ENCODE measurements around the gene SELENON. TPM values are rescaled to one million over a fixed set of nuclear protein-coding genes. Genes with fewer than 3 reads are reported as not detected.

The SELENON gene
- total and polyA plus RNA-seq, 2 of the 13 experiments (the other 11 are each of a cell fraction or from before 2014, with no cell fraction given): 3.8 to 8.0 TPM

DNA sequence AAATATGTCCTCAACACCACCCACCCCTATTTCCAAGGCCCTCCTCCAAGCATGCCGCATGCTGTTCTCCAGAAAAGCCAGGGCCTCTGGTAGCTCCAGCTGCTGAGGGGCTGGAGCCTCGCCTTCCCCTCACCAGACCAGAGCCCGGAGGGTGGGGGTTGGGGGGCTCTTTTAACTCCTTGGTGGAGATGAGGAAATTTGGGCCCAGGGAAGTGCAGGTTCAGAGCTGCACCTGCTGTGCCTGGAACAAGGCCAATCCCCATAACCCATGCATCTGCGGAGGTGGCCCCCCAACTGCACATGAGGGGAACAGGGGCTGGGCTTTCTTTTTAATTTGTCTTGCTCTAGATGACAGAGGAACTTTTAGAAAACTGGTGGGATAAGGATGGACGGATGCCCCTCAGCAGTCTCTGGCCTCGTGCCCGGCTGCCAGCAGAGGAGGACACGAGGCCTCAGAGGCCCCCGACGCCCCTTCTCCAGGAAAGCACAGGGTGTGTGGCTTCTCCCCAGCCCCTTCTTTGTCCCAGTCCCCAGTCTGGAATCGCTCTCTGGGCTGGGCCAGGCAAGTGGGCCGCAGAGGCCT is 550 bp upstream of the SELENON start:
- BruUV-seq (replicated peaks): no TSS peak
- CTCF ChIA-PET (ENCODE audit: low intra/inter-chr PET ratio, low total read pairs): no interaction called here
- in situ Hi-C loops (cut with HindIII; ENCODE audit: extremely low pct_ligation_motif_present, low pct_unique_long_range_greater_than_20kb): loop anchor here (5.0 kb wide), 1 partner anchor 42 kb away; no protein-coding TSS in a partner anchor
- TF ChIP-seq, protein P1, sequence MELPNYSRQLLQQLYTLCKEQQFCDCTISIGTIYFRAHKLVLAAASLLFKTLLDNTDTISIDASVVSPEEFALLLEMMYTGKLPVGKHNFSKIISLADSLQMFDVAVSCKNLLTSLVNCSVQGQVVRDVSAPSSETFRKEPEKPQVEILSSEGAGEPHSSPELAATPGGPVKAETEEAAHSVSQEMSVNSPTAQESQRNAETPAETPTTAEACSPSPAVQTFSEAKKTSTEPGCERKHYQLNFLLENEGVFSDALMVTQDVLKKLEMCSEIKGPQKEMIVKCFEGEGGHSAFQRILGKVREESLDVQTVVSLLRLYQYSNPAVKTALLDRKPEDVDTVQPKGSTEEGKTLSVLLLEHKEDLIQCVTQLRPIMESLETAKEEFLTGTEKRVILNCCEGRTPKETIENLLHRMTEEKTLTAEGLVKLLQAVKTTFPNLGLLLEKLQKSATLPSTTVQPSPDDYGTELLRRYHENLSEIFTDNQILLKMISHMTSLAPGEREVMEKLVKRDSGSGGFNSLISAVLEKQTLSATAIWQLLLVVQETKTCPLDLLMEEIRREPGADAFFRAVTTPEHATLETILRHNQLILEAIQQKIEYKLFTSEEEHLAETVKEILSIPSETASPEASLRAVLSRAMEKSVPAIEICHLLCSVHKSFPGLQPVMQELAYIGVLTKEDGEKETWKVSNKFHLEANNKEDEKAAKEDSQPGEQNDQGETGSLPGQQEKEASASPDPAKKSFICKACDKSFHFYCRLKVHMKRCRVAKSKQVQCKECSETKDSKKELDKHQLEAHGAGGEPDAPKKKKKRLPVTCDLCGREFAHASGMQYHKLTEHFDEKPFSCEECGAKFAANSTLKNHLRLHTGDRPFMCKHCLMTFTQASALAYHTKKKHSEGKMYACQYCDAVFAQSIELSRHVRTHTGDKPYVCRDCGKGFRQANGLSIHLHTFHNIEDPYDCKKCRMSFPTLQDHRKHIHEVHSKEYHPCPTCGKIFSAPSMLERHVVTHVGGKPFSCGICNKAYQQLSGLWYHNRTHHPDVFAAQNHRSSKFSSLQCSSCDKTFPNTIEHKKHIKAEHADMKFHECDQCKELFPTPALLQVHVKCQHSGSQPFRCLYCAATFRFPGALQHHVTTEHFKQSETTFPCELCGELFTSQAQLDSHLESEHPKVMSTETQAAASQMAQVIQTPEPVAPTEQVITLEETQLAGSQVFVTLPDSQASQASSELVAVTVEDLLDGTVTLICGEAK (IDR thresholded peaks at IDR 0.05): no peak
- TF ChIP-seq, protein P1 (CRISPR knock-in tag; IDR thresholded peaks at IDR 0.05): no peak
- TF ChIP-seq HMGA1 (CRISPR knock-in tag; conservative IDR thresholded peaks at IDR 0.05) (no peak), ZKSCAN1 (IDR thresholded peaks at IDR 0.05; ENCODE audit: low read length) (no peak), NFIB (CRISPR knock-in tag; IDR thresholded peaks at IDR 0.05; ENCODE audit: borderline replicate concordance) (no peak)
- TF ChIP-seq, protein P2, sequence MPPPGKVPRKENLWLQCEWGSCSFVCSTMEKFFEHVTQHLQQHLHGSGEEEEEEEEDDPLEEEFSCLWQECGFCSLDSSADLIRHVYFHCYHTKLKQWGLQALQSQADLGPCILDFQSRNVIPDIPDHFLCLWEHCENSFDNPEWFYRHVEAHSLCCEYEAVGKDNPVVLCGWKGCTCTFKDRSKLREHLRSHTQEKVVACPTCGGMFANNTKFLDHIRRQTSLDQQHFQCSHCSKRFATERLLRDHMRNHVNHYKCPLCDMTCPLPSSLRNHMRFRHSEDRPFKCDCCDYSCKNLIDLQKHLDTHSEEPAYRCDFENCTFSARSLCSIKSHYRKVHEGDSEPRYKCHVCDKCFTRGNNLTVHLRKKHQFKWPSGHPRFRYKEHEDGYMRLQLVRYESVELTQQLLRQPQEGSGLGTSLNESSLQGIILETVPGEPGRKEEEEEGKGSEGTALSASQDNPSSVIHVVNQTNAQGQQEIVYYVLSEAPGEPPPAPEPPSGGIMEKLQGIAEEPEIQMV (CRISPR knock-in tag; IDR thresholded peaks at IDR 0.05; ENCODE audit: low read depth): no peak
- TF ChIP-seq, protein P3, sequence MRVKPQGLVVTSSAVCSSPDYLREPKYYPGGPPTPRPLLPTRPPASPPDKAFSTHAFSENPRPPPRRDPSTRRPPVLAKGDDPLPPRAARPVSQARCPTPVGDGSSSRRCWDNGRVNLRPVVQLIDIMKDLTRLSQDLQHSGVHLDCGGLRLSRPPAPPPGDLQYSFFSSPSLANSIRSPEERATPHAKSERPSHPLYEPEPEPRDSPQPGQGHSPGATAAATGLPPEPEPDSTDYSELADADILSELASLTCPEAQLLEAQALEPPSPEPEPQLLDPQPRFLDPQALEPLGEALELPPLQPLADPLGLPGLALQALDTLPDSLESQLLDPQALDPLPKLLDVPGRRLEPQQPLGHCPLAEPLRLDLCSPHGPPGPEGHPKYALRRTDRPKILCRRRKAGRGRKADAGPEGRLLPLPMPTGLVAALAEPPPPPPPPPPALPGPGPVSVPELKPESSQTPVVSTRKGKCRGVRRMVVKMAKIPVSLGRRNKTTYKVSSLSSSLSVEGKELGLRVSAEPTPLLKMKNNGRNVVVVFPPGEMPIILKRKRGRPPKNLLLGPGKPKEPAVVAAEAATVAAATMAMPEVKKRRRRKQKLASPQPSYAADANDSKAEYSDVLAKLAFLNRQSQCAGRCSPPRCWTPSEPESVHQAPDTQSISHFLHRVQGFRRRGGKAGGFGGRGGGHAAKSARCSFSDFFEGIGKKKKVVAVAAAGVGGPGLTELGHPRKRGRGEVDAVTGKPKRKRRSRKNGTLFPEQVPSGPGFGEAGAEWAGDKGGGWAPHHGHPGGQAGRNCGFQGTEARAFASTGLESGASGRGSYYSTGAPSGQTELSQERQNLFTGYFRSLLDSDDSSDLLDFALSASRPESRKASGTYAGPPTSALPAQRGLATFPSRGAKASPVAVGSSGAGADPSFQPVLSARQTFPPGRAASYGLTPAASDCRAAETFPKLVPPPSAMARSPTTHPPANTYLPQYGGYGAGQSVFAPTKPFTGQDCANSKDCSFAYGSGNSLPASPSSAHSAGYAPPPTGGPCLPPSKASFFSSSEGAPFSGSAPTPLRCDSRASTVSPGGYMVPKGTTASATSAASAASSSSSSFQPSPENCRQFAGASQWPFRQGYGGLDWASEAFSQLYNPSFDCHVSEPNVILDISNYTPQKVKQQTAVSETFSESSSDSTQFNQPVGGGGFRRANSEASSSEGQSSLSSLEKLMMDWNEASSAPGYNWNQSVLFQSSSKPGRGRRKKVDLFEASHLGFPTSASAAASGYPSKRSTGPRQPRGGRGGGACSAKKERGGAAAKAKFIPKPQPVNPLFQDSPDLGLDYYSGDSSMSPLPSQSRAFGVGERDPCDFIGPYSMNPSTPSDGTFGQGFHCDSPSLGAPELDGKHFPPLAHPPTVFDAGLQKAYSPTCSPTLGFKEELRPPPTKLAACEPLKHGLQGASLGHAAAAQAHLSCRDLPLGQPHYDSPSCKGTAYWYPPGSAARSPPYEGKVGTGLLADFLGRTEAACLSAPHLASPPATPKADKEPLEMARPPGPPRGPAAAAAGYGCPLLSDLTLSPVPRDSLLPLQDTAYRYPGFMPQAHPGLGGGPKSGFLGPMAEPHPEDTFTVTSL (CRISPR knock-in tag; IDR thresholded peaks at IDR 0.05; ENCODE audit: borderline replicate concordance): no peak

More for the DNA sequence above, 550 bp upstream of the SELENON start:
- WGBS (ENCODE audit: low lambda C conversion rate): 22% methylated on average over 6 of the region's 12 CpGs
- H3K4me1 ChIP-seq (ENCODE audit: insufficient read depth, low read length): peaks cover 26% of the 10 kb centered on the region
- H3K79me2 ChIP-seq (ENCODE audit: insufficient read depth, low read length): no peaks in the 10 kb centered on the region
- peak overlapping the region; percentile 56; the same call in 1 of the 2 replicates for H3K9ac ChIP-seq (ENCODE audit: insufficient read depth, low read depth, low read length)
- H3K9me3 ChIP-seq (ENCODE audit: low read length): no peaks in the 10 kb centered on the region
- no peak overlapping the region for H2AFZ ChIP-seq (ENCODE audit: low read length)
- intact Hi-C loops (cut with micrococcal nuclease; ENCODE audit: unreplicated experiment): loop anchor here (5.0 kb wide), 2 partner anchors 42 to 182 kb away; partner anchors contain the start of gene MAN1C1
- DNase-seq (ENCODE audit: low spot score) (no peak), FAIRE-seq (no peak), ATAC-seq (no peak)
- H3K36me3 ChIP-seq (replicated peaks in 1 of 2; ENCODE audit: control insufficient read depth in 1 of 2, insufficient read depth in 2 of 2, low read length in 2 of 2): no peaks in the 10 kb centered on the region
- POLR2A ChIA-PET: interaction anchor here (1.0 to 1.1 kb wide), 3 partner anchors 20 to 190 kb away, joined by 3 read pairs; partner anchors contain the start of gene MTFR1L
- H3K27ac ChIP-seq (ENCODE audit: extremely low read length, insufficient read depth, low read length): no peak overlapping the region
- peak overlapping the region; percentile 76 for H3K4me2 ChIP-seq (ENCODE audit: low read depth, low read length)
- H3K4me3 ChIP-seq (replicated peaks in 1 of 3; ENCODE audit: insufficient read depth in 1 of 3, low read depth in 2 of 3, low read length in 3 of 3): peak overlapping the region; percentile 40 to 74 (median 62); a peak in 4 of 6 replicates
- H4K20me1 ChIP-seq (ENCODE audit: insufficient read depth, low read length): no peaks in the 10 kb centered on the region
- peaks cover 0 to 17% of the 10 kb centered on the region in 2 experiments; a peak in 2 of 5 replicates for H3K27me3 ChIP-seq (ENCODE audit: control insufficient read depth in 1 of 2, insufficient read depth in 2 of 2, low read length in 2 of 2)
